AG04449 (cell line): Measurements from ENCODE around the gene DOK7.
A peak's percentile ranks its signal among the peaks of the same experiment; 100 is the strongest.

ENCODE experiments used
- CTCF ChIA-PET: fragments of 350-600 bp; formaldehyde crosslinking; extraction: SDS; loops from one replicate; lab custom pipeline; 2021; ENCODE audit warnings: antibody characterized with exemption; lab: Yijun Ruan, JAX
- POLR2A ChIA-PET: fragments of 400-600, 350-600 bp; formaldehyde crosslinking; extraction: SDS; loops from one replicate; lab custom pipeline; 2020; ENCODE audit warnings: antibody characterized with exemption, inconsistent platforms; lab: Yijun Ruan, JAX
- DNase-seq: peaks from one replicate; pipeline ENCODE4 v3.0.0-alpha.2; 2010; ENCODE audit warnings: low read depth, low spot score
- H3K4me3 ChIP-seq: 2 replicates; pipeline ENCODE4 v1.5.1; 2011; ENCODE audit warnings: low read depth, mild to moderate bottlenecking, control low read depth, low read length
- CTCF ChIP-seq: IDR thresholded peaks from one replicate; pipeline ENCODE4 v1.5.1; 2011; ENCODE audit warnings: mild to moderate bottlenecking, moderate library complexity, low read length, control low read depth, inconsistent platforms; ENCODE audit not compliant: insufficient read depth; ENCODE audit errors: missing control alignments

DOK7 gene

GRCh38 chr4:3430524-3430923, 32.6 kb upstream of the DOK7 start:
- no peak for DNase-seq
- POLR2A ChIA-PET: no interaction called here
- CTCF ChIA-PET: interaction anchor here (1.5 to 2.4 kb wide), 3 partner anchors 10 to 84 kb away, joined by 3 to 13 read pairs (median 7); no protein-coding TSS in a partner anchor
- H3K4me3 ChIP-seq: no peak overlapping the region
- TF ChIP-seq CTCF: no peak

- no peak for DNase-seq
- CTCF ChIA-PET: interaction anchor here (1.5 kb wide), 1 partner anchor 85 kb away, joined by 3 read pairs; no protein-coding TSS in a partner anchor
- POLR2A ChIA-PET: no interaction called here
- H3K4me3 ChIP-seq: no peak overlapping the region
- TF ChIP-seq CTCF: no peak
These were observed 31.6 kb upstream of the DOK7 start for GRCh38 chr4:3431446-3431993.

GRCh38 chr4:3432381-3432790, 30.7 kb upstream of the DOK7 start:
- no peak for DNase-seq
- no peak for TF ChIP-seq CTCF
- ChIA-PET POLR2A (no interaction called here), CTCF (interaction anchor here (16.2 kb wide), 1 partner anchor 87 kb away, joined by 309 read pairs; no protein-coding TSS in a partner anchor)
- H3K4me3 ChIP-seq: no peak overlapping the region

GRCh38 chr4:3433138-3433869, 29.8 kb upstream of the DOK7 start:
- DNase-seq: no peak
- TF ChIP-seq CTCF: no peak
- no peak overlapping the region for H3K4me3 ChIP-seq
- ChIA-PET POLR2A (no interaction called here), CTCF (interaction anchor here (16.2 kb wide), 1 partner anchor 88 kb away, joined by 309 read pairs; no protein-coding TSS in a partner anchor)

- TF ChIP-seq CTCF: peak; percentile 29
- CTCF ChIA-PET: interaction anchor here (0.9 to 16.2 kb wide), 8 partner anchors 9 to 215 kb away, joined by 3 to 309 read pairs (median 4); no protein-coding TSS in a partner anchor
- H3K4me3 ChIP-seq: no peak overlapping the region
- POLR2A ChIA-PET: no interaction called here
- DNase-seq: no peak
These were observed 28.0 kb upstream of the DOK7 start for GRCh38 chr4:3434881-3435685.

GRCh38 chr4:3435686-3435956, 27.5 kb upstream of the DOK7 start:
- POLR2A ChIA-PET: no interaction called here
- TF ChIP-seq CTCF: no peak
- H3K4me3 ChIP-seq: no peak overlapping the region
- CTCF ChIA-PET: interaction anchor here (0.7 to 16.2 kb wide), 6 partner anchors 9 to 215 kb away, joined by 3 to 309 read pairs (median 4); no protein-coding TSS in a partner anchor
- no peak for DNase-seq
